RWPE1 (cell line): ENCODE data around the gene TMEM8B.

Source experiments
- CTCF ChIA-PET: fragments of 350-600 bp; sonication (Branson Sonifier 250); formaldehyde crosslinking; extraction: SDS; loops from one replicate; lab custom pipeline; 2021; lab: Yijun Ruan, JAX
- POLR2A ChIA-PET: fragments of 400-600 bp; formaldehyde crosslinking; extraction: SDS; loops from one replicate; lab custom pipeline; 2020; ENCODE audit warnings: antibody characterized with exemption; ENCODE audit not compliant: low non-redundant PET; lab: Yijun Ruan, JAX
- DNase-seq: peaks from one replicate; pipeline ENCODE4 v3.0.0; 2012; ENCODE audit warnings: low spot score
- H3K27ac ChIP-seq: fragments of 450-650 bp; 2 replicates; pipeline ENCODE4 v1.5.1; 2017
- TF ChIP-seq, protein P1 (sequence below): fragments of 450-650 bp; conservative IDR thresholded peaks from 2 replicates; pipeline ENCODE4 v1.5.1; 2017; ENCODE audit warnings: low read depth, mild to moderate bottlenecking

TMEM8B gene

DNA sequence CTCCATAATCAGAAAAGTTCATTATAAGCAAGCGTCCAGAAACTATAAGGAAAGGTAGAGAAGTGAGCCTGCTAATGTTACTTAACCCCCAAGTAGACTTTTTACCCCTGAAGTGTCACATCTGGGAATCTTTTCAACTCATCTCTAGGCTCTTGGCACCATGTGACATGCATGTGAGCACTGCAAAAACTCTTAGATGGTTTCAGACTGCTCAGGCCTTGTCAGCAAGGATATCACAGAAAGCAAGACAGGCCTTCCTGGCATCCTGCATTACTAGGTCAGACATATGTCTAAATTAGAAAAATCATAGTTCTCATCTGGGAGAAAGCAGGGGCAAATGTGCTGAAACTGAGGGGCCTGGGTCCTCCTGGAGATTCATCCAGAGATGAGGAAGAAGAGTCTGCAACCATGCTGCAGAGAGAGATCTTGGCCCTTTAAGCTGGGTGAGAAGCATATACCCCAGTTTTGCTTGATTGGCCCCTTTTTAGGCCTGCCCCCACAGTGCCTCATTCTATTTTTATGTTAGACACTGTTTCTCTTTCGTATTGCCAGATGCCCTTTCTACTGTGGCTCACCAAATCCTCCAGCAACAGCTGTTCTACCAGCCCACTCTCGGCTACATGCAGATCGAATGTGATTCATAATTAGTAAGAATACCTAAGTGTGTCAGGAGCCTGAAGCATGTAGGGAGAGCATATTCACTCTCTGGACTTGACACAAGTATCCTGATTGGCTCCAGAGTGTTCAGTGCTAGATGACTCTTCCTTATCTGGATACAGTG is 19.0 kb downstream of the TMEM8B start:
- peak overlapping the region; percentile 21; the same call in 1 of the 2 replicates for H3K27ac ChIP-seq
- TF ChIP-seq, protein P1, sequence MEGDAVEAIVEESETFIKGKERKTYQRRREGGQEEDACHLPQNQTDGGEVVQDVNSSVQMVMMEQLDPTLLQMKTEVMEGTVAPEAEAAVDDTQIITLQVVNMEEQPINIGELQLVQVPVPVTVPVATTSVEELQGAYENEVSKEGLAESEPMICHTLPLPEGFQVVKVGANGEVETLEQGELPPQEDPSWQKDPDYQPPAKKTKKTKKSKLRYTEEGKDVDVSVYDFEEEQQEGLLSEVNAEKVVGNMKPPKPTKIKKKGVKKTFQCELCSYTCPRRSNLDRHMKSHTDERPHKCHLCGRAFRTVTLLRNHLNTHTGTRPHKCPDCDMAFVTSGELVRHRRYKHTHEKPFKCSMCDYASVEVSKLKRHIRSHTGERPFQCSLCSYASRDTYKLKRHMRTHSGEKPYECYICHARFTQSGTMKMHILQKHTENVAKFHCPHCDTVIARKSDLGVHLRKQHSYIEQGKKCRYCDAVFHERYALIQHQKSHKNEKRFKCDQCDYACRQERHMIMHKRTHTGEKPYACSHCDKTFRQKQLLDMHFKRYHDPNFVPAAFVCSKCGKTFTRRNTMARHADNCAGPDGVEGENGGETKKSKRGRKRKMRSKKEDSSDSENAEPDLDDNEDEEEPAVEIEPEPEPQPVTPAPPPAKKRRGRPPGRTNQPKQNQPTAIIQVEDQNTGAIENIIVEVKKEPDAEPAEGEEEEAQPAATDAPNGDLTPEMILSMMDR = no peak
- peak; percentile 85 for DNase-seq
- POLR2A ChIA-PET = no interaction called here
- CTCF ChIA-PET = no interaction called here

DNA sequence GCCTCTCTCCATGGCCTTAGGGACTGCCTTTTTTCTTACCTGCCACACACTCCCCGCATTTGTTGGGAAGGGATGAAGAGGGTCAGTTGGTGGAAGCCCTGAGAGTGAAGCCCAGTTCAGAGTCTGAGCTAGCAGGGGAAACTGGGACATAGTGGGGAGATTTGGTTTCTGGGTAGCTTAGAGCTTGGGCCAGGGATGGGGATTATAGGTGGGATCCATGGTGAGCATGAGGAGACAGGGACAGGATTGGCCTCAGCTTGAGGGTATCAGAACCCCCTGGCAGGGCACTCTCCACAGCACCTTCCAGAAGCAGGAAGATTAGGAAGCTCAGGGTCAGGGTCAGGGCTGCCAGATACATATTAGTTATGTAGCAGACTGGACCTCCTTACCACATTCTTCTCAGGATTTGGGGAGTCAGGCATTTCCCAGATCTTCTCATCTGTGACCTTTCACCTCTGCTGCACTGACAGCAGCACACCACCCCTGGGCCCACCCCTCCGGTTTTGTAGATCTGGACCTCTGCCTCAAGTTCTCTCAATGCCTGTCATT is 23.3 kb downstream of the TMEM8B start:
- POLR2A ChIA-PET = no interaction called here

DNA sequence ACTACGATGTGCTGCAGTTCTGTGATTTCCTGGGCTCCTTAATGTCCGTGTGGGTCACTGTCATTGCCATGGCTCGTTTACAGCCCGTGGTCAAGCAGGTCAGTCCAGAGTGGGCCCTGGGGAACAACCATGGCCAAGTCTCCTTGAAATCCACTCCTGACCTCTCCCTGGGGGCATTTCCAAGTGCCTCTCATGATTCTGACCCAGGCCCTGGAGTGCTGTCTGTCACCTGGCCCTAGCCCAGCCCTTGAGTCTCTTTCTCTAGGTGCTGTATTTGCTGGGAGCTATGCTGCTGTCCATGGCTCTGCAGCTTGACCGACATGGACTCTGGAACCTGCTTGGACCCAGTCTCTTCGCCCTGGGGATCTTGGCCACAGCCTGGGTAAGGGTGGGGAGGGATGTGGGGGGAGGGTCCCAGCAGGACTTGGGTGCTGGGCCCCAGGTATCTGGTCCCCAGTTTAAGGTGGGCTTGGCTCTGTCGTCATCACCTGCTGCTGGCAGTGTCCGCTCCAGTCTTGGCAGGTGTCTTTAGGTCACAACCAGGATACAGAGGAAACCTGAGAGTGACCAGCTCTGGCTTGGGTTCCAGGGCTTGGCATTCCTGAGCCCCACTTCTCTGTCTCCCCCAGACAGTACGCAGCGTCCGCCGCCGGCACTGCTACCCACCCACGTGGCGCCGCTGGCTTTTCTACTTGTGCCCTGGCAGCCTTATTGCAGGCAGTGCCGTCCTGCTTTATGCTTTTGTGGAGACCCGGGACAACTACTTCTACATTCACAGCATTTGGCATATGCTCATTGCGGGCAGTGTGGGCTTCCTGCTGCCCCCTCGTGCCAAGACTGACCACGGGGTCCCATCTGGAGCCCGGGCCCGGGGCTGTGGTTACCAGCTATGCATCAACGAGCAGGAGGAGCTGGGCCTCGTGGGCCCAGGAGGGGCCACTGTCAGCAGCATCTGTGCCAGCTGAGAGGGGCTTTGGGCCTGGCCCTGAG is 24.1 kb downstream of the TMEM8B start:
- ChIA-PET POLR2A (no interaction called here), CTCF (interaction anchor here (1.4 kb wide), 1 partner anchor 29 kb away, joined by 4 read pairs; no protein-coding TSS in a partner anchor)
- TF ChIP-seq, protein P1 = no peak
- DNase-seq = no peak
- no peak overlapping the region for H3K27ac ChIP-seq

More for the DNA sequence above, 23.3 kb downstream of the TMEM8B start:
- no peak overlapping the region for H3K27ac ChIP-seq
- no peak for DNase-seq
- TF ChIP-seq, protein P1 = no peak
- CTCF ChIA-PET = interaction anchor here (1.3 to 1.4 kb wide), 2 partner anchors 30 to 62 kb away, joined by 4 to 8 read pairs; no protein-coding TSS in a partner anchor

DNA sequence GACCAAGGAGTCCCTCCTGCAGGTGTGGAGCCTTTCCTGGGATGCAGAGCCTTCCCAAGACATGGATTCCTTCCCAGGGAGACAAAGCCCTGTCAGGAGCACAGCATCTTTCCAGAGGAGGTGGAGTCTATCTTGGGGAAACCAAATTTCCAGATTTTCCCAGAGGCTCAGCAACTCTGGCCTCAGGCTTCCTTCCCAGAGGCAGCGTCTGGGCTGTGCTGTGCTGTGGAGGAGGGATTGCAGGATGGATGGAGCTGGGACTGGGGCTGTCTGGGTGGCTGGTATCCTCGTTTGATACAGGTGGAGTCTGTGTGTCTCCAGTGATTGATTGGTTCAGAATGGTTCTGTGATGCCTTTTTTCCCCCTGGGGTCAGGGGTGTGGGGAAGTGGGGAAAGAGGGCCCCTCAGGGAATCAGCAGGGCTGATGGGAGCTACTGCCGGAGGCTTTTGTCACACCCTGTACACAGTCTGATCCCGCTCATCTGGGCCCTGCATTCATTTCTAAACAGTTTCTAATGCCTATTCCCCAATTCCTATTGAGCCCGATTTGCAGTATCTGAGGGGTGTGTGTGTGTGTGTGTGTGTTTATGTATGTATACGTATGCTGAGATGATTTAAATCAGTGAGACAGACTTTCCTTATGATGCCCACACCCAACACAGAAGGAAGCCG is 25.2 kb downstream of the TMEM8B start:
- CTCF ChIA-PET = interaction anchor here (0.5 to 1.0 kb wide), 2 partner anchors 13 to 28 kb away, joined by 3 to 4 read pairs; no protein-coding TSS in a partner anchor
- DNase-seq = no peak
- POLR2A ChIA-PET = no interaction called here
- TF ChIP-seq, protein P1 = no peak
- no peak overlapping the region for H3K27ac ChIP-seq

DNA sequence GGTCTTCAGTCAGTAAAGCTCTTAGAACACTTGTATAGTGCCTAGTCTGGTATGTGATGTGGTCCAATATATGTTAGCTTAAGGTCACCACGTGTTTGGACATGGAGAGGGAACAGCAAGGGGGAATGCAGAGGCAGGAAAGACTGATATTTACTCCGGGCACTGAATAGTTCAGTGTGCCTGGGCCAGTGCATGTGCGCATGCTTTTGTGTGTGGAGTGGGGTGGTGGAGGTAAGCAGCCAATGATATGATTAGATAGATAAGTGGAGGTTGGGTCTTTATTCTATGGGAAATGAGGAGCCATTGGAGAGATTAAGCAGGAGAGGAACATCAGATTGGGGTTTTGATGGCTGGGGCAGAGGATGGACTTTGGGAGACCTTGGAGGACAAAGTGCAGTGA is 27.2 kb downstream of the TMEM8B start:
- ChIA-PET CTCF (interaction anchor here (0.6 to 1.2 kb wide), 2 partner anchors 26 to 45 kb away, joined by 5 to 7 read pairs; no protein-coding TSS in a partner anchor), POLR2A (no interaction called here)
- no peak overlapping the region for H3K27ac ChIP-seq
- no peak for DNase-seq
- TF ChIP-seq, protein P1 = no peak
